PC-3 (cell line): ENCODE results near the gene DDX19B. TPM values are rescaled to one million over a fixed set of nuclear protein-coding genes. Genes with fewer than 3 reads are reported as not detected.
A peak's percentile ranks its signal among the peaks of the same experiment; 100 is the strongest.
"Not testable (repeated sequence)": the region's sequence is repeated elsewhere in the genome, so short reads cannot be mapped to it uniquely, and the experiment has no call there.

Source experiments
- ATAC-seq: fragments of 200-7000 bp; cut with Tn5 transposase; 2 replicates; pipeline ENCODE4 v1.9.1; 2020; ENCODE audit warnings: mild to moderate bottlenecking, moderate library complexity
- Bru-seq: library from RNA; stranded (reverse); fragments of 400-500 nt; gene quantifications from one replicate; lab custom pipeline; 2021; lab: Mats Ljungman, UMichigan
- BruChase-seq, 2 experiments: library from RNA; stranded (reverse); fragments of 400-500 nt; gene quantifications; one replicate each; lab custom pipeline; 2021; lab: Mats Ljungman, UMichigan
- BruUV-seq: library from RNA; stranded (reverse); fragments of 400-500 nt; replicated peaks from 2 replicates; lab custom pipeline; 2021; lab: Mats Ljungman, UMichigan
- CTCF ChIA-PET: fragments of 300-600 bp; sonication (Branson Sonifier 250); formaldehyde crosslinking; loops from one replicate; lab custom pipeline; 2022; ENCODE audit warnings: antibody characterized with exemption; lab: Charles Lee
- POLR2A ChIA-PET: fragments of 300-600 bp; sonication (Branson Sonifier 250); formaldehyde crosslinking; loops from one replicate; lab custom pipeline; 2022; ENCODE audit warnings: antibody characterized with exemption; ENCODE audit not compliant: unreplicated experiment; lab: Charles Lee
- DNase-seq: peaks from one replicate; pipeline ENCODE4 v3.0.0-alpha.2; 2015
- H2AFZ ChIP-seq: fragments of 300-600 bp; sonication (generic); 2 replicates; pipeline ENCODE4 v1.6.0; 2016; ENCODE audit warnings: antibody characterized with exemption, low read length
- H3F3A ChIP-seq: fragments of 300-600 bp; sonication (generic); one replicate; pipeline ENCODE4 v1.6.0; 2017; ENCODE audit warnings: antibody characterized with exemption, low read length, control low read depth, mild to moderate bottlenecking; ENCODE audit not compliant: unreplicated experiment
- H3K27ac ChIP-seq: fragments of 300-600 bp; sonication (generic); 2 replicates; pipeline ENCODE4 v1.5.1; 2016; ENCODE audit warnings: mild to moderate bottlenecking, low read length
- H3K27me3 ChIP-seq: fragments of 300-600 bp; sonication (generic); 2 replicates; pipeline ENCODE4 v1.6.1; 2016; ENCODE audit warnings: low read length, mixed read lengths
- H3K36me3 ChIP-seq: fragments of 300-600 bp; sonication (generic); 2 replicates; pipeline ENCODE4 v1.6.1; 2016; ENCODE audit warnings: low read depth, mixed run types, low read length, mixed read lengths
- H3K4me1 ChIP-seq: fragments of 300-600 bp; sonication (generic); 2 replicates; pipeline ENCODE4 v1.5.1; 2016; ENCODE audit warnings: low read length; ENCODE audit not compliant: insufficient read depth
- H3K4me2 ChIP-seq: fragments of 300-600 bp; sonication (generic); 2 replicates; pipeline ENCODE4 v1.6.0; 2016; ENCODE audit warnings: low read length
- H3K4me3 ChIP-seq: fragments of 300-600 bp; sonication (generic); 2 replicates; pipeline ENCODE4 v1.5.1; 2016; ENCODE audit warnings: mild to moderate bottlenecking, low read length, mixed read lengths
- H3K79me2 ChIP-seq: fragments of 300-600 bp; sonication (generic); 2 replicates; pipeline ENCODE4 v1.6.1; 2017; ENCODE audit warnings: low read length, mixed read lengths
- H3K9ac ChIP-seq: fragments of 300-600 bp; sonication (generic); 2 replicates; pipeline ENCODE4 v1.6.0; 2016; ENCODE audit warnings: mild to moderate bottlenecking, low read length
- H3K9me2 ChIP-seq: fragments of 300-600 bp; sonication (generic); replicated peaks from 2 replicates; pipeline ENCODE4 v1.6.1; 2016; ENCODE audit warnings: mixed run types, low read length, mixed read lengths
- H3K9me3 ChIP-seq: fragments of 300-600 bp; sonication (generic); 2 replicates; pipeline ENCODE4 v1.6.1; 2016; ENCODE audit warnings: low read length, mixed read lengths
- H4K20me1 ChIP-seq: fragments of 300-600 bp; sonication (generic); 2 replicates; pipeline ENCODE4 v1.6.1; 2016; ENCODE audit warnings: low read length, mixed read lengths
- CTCF ChIP-seq: fragments of 300-600 bp; sonication (generic); conservative IDR thresholded peaks from 2 replicates; pipeline ENCODE4 v1.5.1; 2017; ENCODE audit warnings: antibody characterized with exemption, low read depth, mild to moderate bottlenecking, low read length
- EZH2 ChIP-seq: fragments of 300-600 bp; sonication (generic); IDR thresholded peaks from one replicate; pipeline ENCODE4 v1.6.1; 2017; ENCODE audit warnings: antibody characterized with exemption, mild to moderate bottlenecking, low read length; ENCODE audit not compliant: unreplicated experiment
- EZH2phosphoT487 ChIP-seq: fragments of 300-600 bp; sonication (generic); IDR thresholded peaks from 2 replicates; pipeline ENCODE4 v1.6.1; 2018; ENCODE audit warnings: mild to moderate bottlenecking, antibody characterized with exemption, low read length, borderline replicate concordance
- intact Hi-C: fragments of 100-400 bp; cut with micrococcal nuclease; formaldehyde crosslinking; loops from 2 replicates; pipeline ENCODE4 v1.9.0; 2023
- long read RNA-seq: library from polyadenylated mRNA; unstranded; transcript quantifications from one replicate; pipeline ENCODE4 v2.0.0, GENCODE V29; 2021; ENCODE audit not compliant: unreplicated experiment
- total RNA-seq: library from RNA; depleted of rRNA; stranded (reverse); fragments of >200 nt; gene quantifications from 2 replicates; pipeline ENCODE4 v1.2.3, GENCODE V29; 2014; rRNA removed

DDX19B gene
- total RNA-seq (18.1 and 21.5 TPM in 2 replicates), Bru-seq, nascent RNA (percentile 43 among the genes with signal in this experiment), BruChase-seq, experiment 1, labeled RNA remaining after a 6-hour chase (percentile 64 among the genes with signal in this experiment), BruChase-seq, experiment 2, labeled RNA remaining after a 2-hour chase (percentile 59 among the genes with signal in this experiment)
- long read RNA-seq, transcript DDX19B-201 (12 exons, 3,386 nt) = major isoform, 12 of 28 reads
- long read RNA-seq, partial matches to known transcripts = 6 of 28 reads
- long read RNA-seq, other reads (novel, unspliced or antisense) = 8 of 28 reads

- H3K9me3 ChIP-seq = 0 out of 2 replicates have a peak, but pooled peaks cover 6% of the 10 kb centered on the region
- H3K9me2 ChIP-seq = no peaks in the 10 kb centered on the region
- H3K36me3 ChIP-seq = peaks cover 8% of the 10 kb centered on the region
- H4K20me1 ChIP-seq = no peaks in the 10 kb centered on the region
- peak; percentile 38 for DNase-seq
- H3K4me1 ChIP-seq = peaks cover 21% of the 10 kb centered on the region
- ATAC-seq = peak; percentile 69
- H3K27me3 ChIP-seq = no peaks in the 10 kb centered on the region
- H3K27ac ChIP-seq = peak within 1 kb of the TSS; percentile 70
- ChIA-PET POLR2A (interaction anchor here (0.8 to 1.0 kb wide), 2 partner anchors 10 to 32 kb away, joined by 3 read pairs; partner anchors contain the start of gene AARS1), CTCF (interaction anchor here (0.5 kb wide), 1 partner anchor 32 kb away, joined by 3 read pairs; no protein-coding TSS in a partner anchor)
- intact Hi-C loops = loop anchor here (2.0 kb wide), 1 partner anchor 48 kb away; the partner anchor contains the start of gene DDX19A
- TF ChIP-seq EZH2 (no peak), CTCF (no peak), EZH2phosphoT487 (no peak)
- H3K4me2 ChIP-seq = peak within 1 kb of the TSS; percentile 93
- peak within 1 kb of the TSS; percentile 85 for H3K9ac ChIP-seq
- no peaks in the 10 kb centered on the region for H3F3A ChIP-seq
- H2AFZ ChIP-seq = peak within 1 kb of the TSS; percentile 92
- BruUV-seq = TSS peak; percentile 70
- peaks cover 40% of the 10 kb centered on the region for H3K79me2 ChIP-seq
- peak within 1 kb of the TSS; percentile 95 for H3K4me3 ChIP-seq
Measured at GRCh38 chr16:70298988-70299938, at the start of gene DDX19B. Gene DDX19B (plus strand): TSS chr16:70299186. CDS start chr16:70299298, 112 bp downstream.

GRCh38 chr16:70249697-70250096 lies 49.3 kb upstream of the DDX19B start:
- CTCF ChIA-PET, H3K27me3 ChIP-seq, H3K9me2 ChIP-seq, H3K27ac ChIP-seq, H3K4me1 ChIP-seq, H4K20me1 ChIP-seq, POLR2A ChIA-PET, H3K9me3 ChIP-seq, BruUV-seq, H2AFZ ChIP-seq, ATAC-seq, DNase-seq, intact Hi-C loops, H3F3A ChIP-seq: not testable (repeated sequence)
- Histone ChIP-seq H3K36me3 (peaks cover 16% of the 10 kb centered on the region), H3K4me2 (peak overlapping the region; percentile 92), H3K4me3 (peak overlapping the region; percentile 93), H3K79me2 (peaks cover 35% of the 10 kb centered on the region), H3K9ac (peak overlapping the region; percentile 83; the same call in 1 of the 2 replicates)
